GM10266 (cell line): Measurements from ENCODE around the gene AP1S1.

Source experiments
- DNase-seq: peaks from one replicate; pipeline ENCODE4 v3.0.0; 2012; ENCODE audit errors: extremely low spot score
- CTCF ChIP-seq: IDR thresholded peaks from 2 replicates; pipeline ENCODE4 v1.5.1; 2012; ENCODE audit warnings: mild to moderate bottlenecking, low read depth; ENCODE audit not compliant: control insufficient read depth, insufficient read depth; ENCODE audit errors: missing control alignments

AP1S1 gene

GRCh38 chr7:101133621-101134398, 20.5 kb upstream of the AP1S1 start:
- TF ChIP-seq CTCF: no peak
- no peak for DNase-seq

- TF ChIP-seq CTCF: no peak
- no peak for DNase-seq
Observed at GRCh38 chr7:101134399-101134980, 19.8 kb upstream of the AP1S1 start.

GRCh38 chr7:101137651-101138212, 16.5 kb upstream of the AP1S1 start:
- TF ChIP-seq CTCF: no peak
- no peak for DNase-seq

- DNase-seq: peak; percentile 73
- TF ChIP-seq CTCF: peak; percentile 51
Observed at GRCh38 chr7:101138213-101138870, 15.9 kb upstream of the AP1S1 start.

GRCh38 chr7:101140339-101140699, 14.0 kb upstream of the AP1S1 start:
- DNase-seq: no peak

GRCh38 chr7:101140746-101141382, 13.4 kb upstream of the AP1S1 start:
- DNase-seq: no peak
- TF ChIP-seq CTCF: no peak

More at GRCh38 chr7:101140339-101140699, 14.0 kb upstream of the AP1S1 start:
- no peak for TF ChIP-seq CTCF
